Measurements from ENCODE around the gene ARHGAP24. TPM values are rescaled to one million over a fixed set of nuclear protein-coding genes. Genes with fewer than 3 reads are reported as not detected.

ARHGAP24 gene
- total RNA-seq, 1 experiment from 2014 or later = 65.1 TPM

- peaks cover 23% of the 10 kb centered on the region for H3K79me2 ChIP-seq (ENCODE audit: low read length)
- H3K27ac ChIP-seq (ENCODE audit: low read length) = peak overlapping the region; percentile 94
- H3K9me3 ChIP-seq (ENCODE audit: low read length) = no peaks in the 10 kb centered on the region
- H3K4me1 ChIP-seq (ENCODE audit: low read length) = peaks cover 37% of the 10 kb centered on the region
- no peak overlapping the region for H2AFZ ChIP-seq (ENCODE audit: low read length)
- H3K27me3 ChIP-seq (ENCODE audit: low read length) = no peaks in the 10 kb centered on the region
- H3K4me2 ChIP-seq (ENCODE audit: low read depth, low read length, poor library complexity, severe bottlenecking) = peak overlapping the region; percentile 61
- DNase-seq = no peak
- no peaks in the 10 kb centered on the region for H3K9me2 ChIP-seq (replicated peaks; ENCODE audit: insufficient read depth, low read length)
- no peak overlapping the region for H3K9ac ChIP-seq (ENCODE audit: low read length)
- H3K4me3 ChIP-seq (ENCODE audit: low read length) = no peak overlapping the region
- no peaks in the 10 kb centered on the region for H4K20me1 ChIP-seq (ENCODE audit: insufficient read depth, low read depth, low read length)
- no peaks in the 10 kb centered on the region for H3K36me3 ChIP-seq (ENCODE audit: insufficient read depth, low read length)
Observed at GRCh38 chr4:85700362-85700761, 225.4 kb downstream of the ARHGAP24 start.

GRCh38 chr4:85701861-85702321, 226.9 kb downstream of the ARHGAP24 start:
- no peaks in the 10 kb centered on the region for H4K20me1 ChIP-seq (ENCODE audit: insufficient read depth, low read depth, low read length)
- no peak overlapping the region for H3K4me3 ChIP-seq (ENCODE audit: low read length)
- no peaks in the 10 kb centered on the region for H3K36me3 ChIP-seq (ENCODE audit: insufficient read depth, low read length)
- peak overlapping the region; percentile 61 for H3K4me2 ChIP-seq (ENCODE audit: low read depth, low read length, poor library complexity, severe bottlenecking)
- peak overlapping the region; percentile 94 for H3K27ac ChIP-seq (ENCODE audit: low read length)
- peaks cover 20% of the 10 kb centered on the region for H3K79me2 ChIP-seq (ENCODE audit: low read length)
- peak overlapping the region; percentile 31 for H3K9ac ChIP-seq (ENCODE audit: low read length)
- no peaks in the 10 kb centered on the region for H3K27me3 ChIP-seq (ENCODE audit: low read length)
- H3K4me1 ChIP-seq (ENCODE audit: low read length) = peaks cover 38% of the 10 kb centered on the region
- H3K9me2 ChIP-seq (replicated peaks; ENCODE audit: insufficient read depth, low read length) = no peaks in the 10 kb centered on the region
- H2AFZ ChIP-seq (ENCODE audit: low read length) = no peak overlapping the region
- no peaks in the 10 kb centered on the region for H3K9me3 ChIP-seq (ENCODE audit: low read length)
- DNase-seq = peak; percentile 87

- peak overlapping the region; percentile 94 for H3K27ac ChIP-seq (ENCODE audit: low read length)
- H3K4me3 ChIP-seq (ENCODE audit: low read length) = 0 out of 2 replicates have a peak overlapping the region, but pooled peaks have one; percentile 19
- H3K27me3 ChIP-seq (ENCODE audit: low read length) = no peaks in the 10 kb centered on the region
- no peaks in the 10 kb centered on the region for H3K9me2 ChIP-seq (replicated peaks; ENCODE audit: insufficient read depth, low read length)
- H3K9me3 ChIP-seq (ENCODE audit: low read length) = no peaks in the 10 kb centered on the region
- 0 out of 2 replicates have a peak overlapping the region, but pooled peaks have one; percentile 26 for H3K9ac ChIP-seq (ENCODE audit: low read length)
- no peak overlapping the region for H2AFZ ChIP-seq (ENCODE audit: low read length)
- peaks cover 23% of the 10 kb centered on the region for H3K79me2 ChIP-seq (ENCODE audit: low read length)
- H4K20me1 ChIP-seq (ENCODE audit: insufficient read depth, low read depth, low read length) = no peaks in the 10 kb centered on the region
- H3K4me1 ChIP-seq (ENCODE audit: low read length) = peaks cover 48% of the 10 kb centered on the region
- peak overlapping the region; percentile 61 for H3K4me2 ChIP-seq (ENCODE audit: low read depth, low read length, poor library complexity, severe bottlenecking)
- no peak for DNase-seq
- no peaks in the 10 kb centered on the region for H3K36me3 ChIP-seq (ENCODE audit: insufficient read depth, low read length)
Observed at GRCh38 chr4:85703096-85703495, 228.1 kb downstream of the ARHGAP24 start.

- no peak for DNase-seq
- no peaks in the 10 kb centered on the region for H3K36me3 ChIP-seq (ENCODE audit: insufficient read depth, low read length)
- H2AFZ ChIP-seq (ENCODE audit: low read length) = no peak overlapping the region
- H3K27me3 ChIP-seq (ENCODE audit: low read length) = no peaks in the 10 kb centered on the region
- no peaks in the 10 kb centered on the region for H3K9me3 ChIP-seq (ENCODE audit: low read length)
- peak overlapping the region; percentile 33 for H3K4me2 ChIP-seq (ENCODE audit: low read depth, low read length, poor library complexity, severe bottlenecking)
- no peaks in the 10 kb centered on the region for H4K20me1 ChIP-seq (ENCODE audit: insufficient read depth, low read depth, low read length)
- H3K9me2 ChIP-seq (replicated peaks; ENCODE audit: insufficient read depth, low read length) = no peaks in the 10 kb centered on the region
- peak overlapping the region; percentile 14; the same call in 1 of the 2 replicates for H3K27ac ChIP-seq (ENCODE audit: low read length)
- H3K9ac ChIP-seq (ENCODE audit: low read length) = no peak overlapping the region
- H3K4me1 ChIP-seq (ENCODE audit: low read length) = peaks cover 36% of the 10 kb centered on the region
- peaks cover 15% of the 10 kb centered on the region for H3K79me2 ChIP-seq (ENCODE audit: low read length)
- H3K4me3 ChIP-seq (ENCODE audit: low read length) = no peak overlapping the region
Observed at GRCh38 chr4:85707611-85708010, 232.7 kb downstream of the ARHGAP24 start.

- no peak overlapping the region for H3K9ac ChIP-seq (ENCODE audit: low read length)
Observed at GRCh38 chr4:85708468-85708867, 233.5 kb downstream of the ARHGAP24 start.

GRCh38 chr4:85713005-85713404, 238.1 kb downstream of the ARHGAP24 start:
- H3K9me2 ChIP-seq (replicated peaks; ENCODE audit: insufficient read depth, low read length) = no peaks in the 10 kb centered on the region
- peak overlapping the region; percentile 19 for H3K4me2 ChIP-seq (ENCODE audit: low read depth, low read length, poor library complexity, severe bottlenecking)
- H3K9me3 ChIP-seq (ENCODE audit: low read length) = no peaks in the 10 kb centered on the region
- no peak overlapping the region for H3K4me3 ChIP-seq (ENCODE audit: low read length)
- peak overlapping the region; percentile 56 for H3K27ac ChIP-seq (ENCODE audit: low read length)
- H3K27me3 ChIP-seq (ENCODE audit: low read length) = no peaks in the 10 kb centered on the region
- peaks cover 22% of the 10 kb centered on the region for H3K79me2 ChIP-seq (ENCODE audit: low read length)
- peaks cover 56% of the 10 kb centered on the region for H3K4me1 ChIP-seq (ENCODE audit: low read length)
- H2AFZ ChIP-seq (ENCODE audit: low read length) = no peak overlapping the region
- H3K36me3 ChIP-seq (ENCODE audit: insufficient read depth, low read length) = no peaks in the 10 kb centered on the region
- no peak overlapping the region for H3K9ac ChIP-seq (ENCODE audit: low read length)
- DNase-seq = peak; percentile 47
- H4K20me1 ChIP-seq (ENCODE audit: insufficient read depth, low read depth, low read length) = no peaks in the 10 kb centered on the region

More at GRCh38 chr4:85708468-85708867, 233.5 kb downstream of the ARHGAP24 start:
- Histone ChIP-seq H2AFZ (ENCODE audit: low read length) (no peak overlapping the region), H3K9me3 (ENCODE audit: low read length) (no peaks in the 10 kb centered on the region), H3K27ac (ENCODE audit: low read length) (peak overlapping the region; percentile 9; the same call in 1 of the 2 replicates), H4K20me1 (ENCODE audit: insufficient read depth, low read depth, low read length) (no peaks in the 10 kb centered on the region), H3K4me2 (ENCODE audit: low read depth, low read length, poor library complexity, severe bottlenecking) (no peak overlapping the region), H3K9me2 (replicated peaks; ENCODE audit: insufficient read depth, low read length) (no peaks in the 10 kb centered on the region), H3K27me3 (ENCODE audit: low read length) (no peaks in the 10 kb centered on the region), H3K4me3 (ENCODE audit: low read length) (no peak overlapping the region), H3K36me3 (ENCODE audit: insufficient read depth, low read length) (no peaks in the 10 kb centered on the region), H3K79me2 (ENCODE audit: low read length) (peaks cover 8% of the 10 kb centered on the region), H3K4me1 (ENCODE audit: low read length) (peaks cover 35% of the 10 kb centered on the region)
- DNase-seq = no peak

- DNase-seq = no peak
- H3K27ac ChIP-seq (ENCODE audit: low read length) = no peak overlapping the region
- no peaks in the 10 kb centered on the region for H4K20me1 ChIP-seq (ENCODE audit: insufficient read depth, low read depth, low read length)
- no peaks in the 10 kb centered on the region for H3K27me3 ChIP-seq (ENCODE audit: low read length)
- no peaks in the 10 kb centered on the region for H3K36me3 ChIP-seq (ENCODE audit: insufficient read depth, low read length)
- H2AFZ ChIP-seq (ENCODE audit: low read length) = no peak overlapping the region
- H3K9me3 ChIP-seq (ENCODE audit: low read length) = no peaks in the 10 kb centered on the region
- peaks cover 47% of the 10 kb centered on the region for H3K4me1 ChIP-seq (ENCODE audit: low read length)
- no peak overlapping the region for H3K4me3 ChIP-seq (ENCODE audit: low read length)
- H3K4me2 ChIP-seq (ENCODE audit: low read depth, low read length, poor library complexity, severe bottlenecking) = no peak overlapping the region
- H3K79me2 ChIP-seq (ENCODE audit: low read length) = peaks cover 22% of the 10 kb centered on the region
- no peaks in the 10 kb centered on the region for H3K9me2 ChIP-seq (replicated peaks; ENCODE audit: insufficient read depth, low read length)
- H3K9ac ChIP-seq (ENCODE audit: low read length) = no peak overlapping the region
Observed at GRCh38 chr4:85715991-85716737, 241.2 kb downstream of the ARHGAP24 start.

- H3K36me3 ChIP-seq (ENCODE audit: insufficient read depth, low read length) = no peaks in the 10 kb centered on the region
- peaks cover 44% of the 10 kb centered on the region for H3K4me1 ChIP-seq (ENCODE audit: low read length)
- no peaks in the 10 kb centered on the region for H3K27me3 ChIP-seq (ENCODE audit: low read length)
- no peaks in the 10 kb centered on the region for H3K9me3 ChIP-seq (ENCODE audit: low read length)
- no peak overlapping the region for H2AFZ ChIP-seq (ENCODE audit: low read length)
- H3K79me2 ChIP-seq (ENCODE audit: low read length) = peaks cover 22% of the 10 kb centered on the region
- H3K4me2 ChIP-seq (ENCODE audit: low read depth, low read length, poor library complexity, severe bottlenecking) = no peak overlapping the region
- H3K9me2 ChIP-seq (replicated peaks; ENCODE audit: insufficient read depth, low read length) = no peaks in the 10 kb centered on the region
- peak overlapping the region; percentile 21; the same call in 1 of the 2 replicates for H3K27ac ChIP-seq (ENCODE audit: low read length)
- H3K4me3 ChIP-seq (ENCODE audit: low read length) = no peak overlapping the region
- no peak for DNase-seq
- H4K20me1 ChIP-seq (ENCODE audit: insufficient read depth, low read depth, low read length) = no peaks in the 10 kb centered on the region
- H3K9ac ChIP-seq (ENCODE audit: low read length) = no peak overlapping the region
Observed at GRCh38 chr4:85717351-85717750, 242.4 kb downstream of the ARHGAP24 start.

Measured in Karpas-422 (cell line).